ENCODE results near the gene ACSM2A. TPM values are rescaled to one million over a fixed set of nuclear protein-coding genes. Genes with fewer than 3 reads are reported as not detected.
"Not testable (repeated sequence)": the region's sequence is repeated elsewhere in the genome, so short reads cannot be mapped to it uniquely, and the experiment has no call there.

Gene ACSM2A
- total RNA-seq, 1 experiment from 2014 or later: not detected

GRCh38 chr16:20439820-20440231 is 11.5 kb upstream of the ACSM2A start:
- H3K9me3 ChIP-seq (ENCODE audit: control insufficient read depth in 1 of 2, insufficient read depth in 1 of 2, low read depth in 1 of 2, low read length in 2 of 2); intact Hi-C loops (cut with micrococcal nuclease); BruUV-seq (replicated peaks); H3K9me2 ChIP-seq (ENCODE audit: insufficient read depth); H3K4me2 ChIP-seq (ENCODE audit: low read length); DNase-seq (ENCODE audit: low read depth, low spot score); H3K4me3 ChIP-seq (replicated peaks in 1 of 2; ENCODE audit: low read depth in 1 of 2, low read length in 2 of 2); H3K79me2 ChIP-seq (ENCODE audit: insufficient read depth, low read length); H3K27ac ChIP-seq (ENCODE audit: low read depth, low read length); RAD21 ChIA-PET (ENCODE audit: low non-redundant PET in 1 of 2, low total read pairs in 2 of 2, uncharacterized antibody in 2 of 2, unreplicated experiment in 2 of 2); H3K4me1 ChIP-seq (ENCODE audit: control insufficient read depth in 1 of 2, insufficient read depth in 2 of 2, low read length in 2 of 2); H2AFZ ChIP-seq (ENCODE audit: low read depth, low read length, poor library complexity, severe bottlenecking); CTCF ChIA-PET; H4K20me1 ChIP-seq (ENCODE audit: insufficient read depth); ATAC-seq; POLR2A ChIA-PET; H3K9ac ChIP-seq (ENCODE audit: low read length); H3K36me3 ChIP-seq (ENCODE audit: control insufficient read depth in 1 of 2, insufficient read depth in 2 of 2, low read length in 2 of 2): not testable (repeated sequence)
- peaks cover 11% of the 10 kb centered on the region for H3K27me3 ChIP-seq (ENCODE audit: insufficient read depth, low read length)

- H3K79me2 ChIP-seq (ENCODE audit: insufficient read depth, low read length); BruUV-seq (replicated peaks); H3K9me2 ChIP-seq (ENCODE audit: insufficient read depth); H3K27ac ChIP-seq (ENCODE audit: low read depth, low read length); POLR2A ChIA-PET; intact Hi-C loops (cut with micrococcal nuclease); ATAC-seq; H3K27me3 ChIP-seq (ENCODE audit: insufficient read depth, low read length); H3K4me2 ChIP-seq (ENCODE audit: low read length); H4K20me1 ChIP-seq (ENCODE audit: insufficient read depth); H3K4me1 ChIP-seq (ENCODE audit: control insufficient read depth in 1 of 2, insufficient read depth in 2 of 2, low read length in 2 of 2); H3K36me3 ChIP-seq (ENCODE audit: control insufficient read depth in 1 of 2, insufficient read depth in 2 of 2, low read length in 2 of 2); RAD21 ChIA-PET (ENCODE audit: low non-redundant PET in 1 of 2, low total read pairs in 2 of 2, uncharacterized antibody in 2 of 2, unreplicated experiment in 2 of 2); H3K9me3 ChIP-seq (ENCODE audit: control insufficient read depth in 1 of 2, insufficient read depth in 1 of 2, low read depth in 1 of 2, low read length in 2 of 2); H2AFZ ChIP-seq (ENCODE audit: low read depth, low read length, poor library complexity, severe bottlenecking); H3K4me3 ChIP-seq (replicated peaks in 1 of 2; ENCODE audit: low read depth in 1 of 2, low read length in 2 of 2); DNase-seq (ENCODE audit: low read depth, low spot score); CTCF ChIA-PET; H3K9ac ChIP-seq (ENCODE audit: low read length): not testable (repeated sequence)
Observed at GRCh38 chr16:20440731-20441130, 10.6 kb upstream of the ACSM2A start.

GRCh38 chr16:20441191-20441590 is 10.1 kb upstream of the ACSM2A start:
- POLR2A ChIA-PET: no interaction called here
- CTCF ChIA-PET: no interaction called here
- ATAC-seq: no peak
- TF ChIP-seq SRF (IDR thresholded peaks at IDR 0.05; ENCODE audit: low read depth) (no peak), SIN3A (IDR thresholded peaks at IDR 0.05; ENCODE audit: low read depth) (no peak)
- H3K27me3 ChIP-seq (ENCODE audit: insufficient read depth, low read length): peaks cover 6% of the 10 kb centered on the region
- H4K20me1 ChIP-seq (ENCODE audit: insufficient read depth): no peaks in the 10 kb centered on the region
- H3K9me3 ChIP-seq (ENCODE audit: control insufficient read depth in 1 of 2, insufficient read depth in 1 of 2, low read depth in 1 of 2, low read length in 2 of 2): no peaks in the 10 kb centered on the region
- RAD21 ChIA-PET (ENCODE audit: low non-redundant PET in 1 of 2, low total read pairs in 2 of 2, uncharacterized antibody in 2 of 2, unreplicated experiment in 2 of 2): no interaction called here
- intact Hi-C loops (cut with micrococcal nuclease): no loop called here
- H2AFZ ChIP-seq (ENCODE audit: low read depth, low read length, poor library complexity, severe bottlenecking): no peak overlapping the region
- H3K27ac ChIP-seq (ENCODE audit: low read depth, low read length): no peak overlapping the region
- H3K9ac ChIP-seq (ENCODE audit: low read length): no peak overlapping the region
- DNase-seq (ENCODE audit: low read depth, low spot score): no peak
- no peaks in the 10 kb centered on the region for H3K79me2 ChIP-seq (ENCODE audit: insufficient read depth, low read length)
- no peaks in the 10 kb centered on the region for H3K9me2 ChIP-seq (ENCODE audit: insufficient read depth)
- H3K4me2 ChIP-seq (ENCODE audit: low read length): no peak overlapping the region
- no TSS peak for BruUV-seq (replicated peaks)
- H3K36me3 ChIP-seq (ENCODE audit: control insufficient read depth in 1 of 2, insufficient read depth in 2 of 2, low read length in 2 of 2): no peaks in the 10 kb centered on the region
- H3K4me1 ChIP-seq (ENCODE audit: control insufficient read depth in 1 of 2, insufficient read depth in 2 of 2, low read length in 2 of 2): no peaks in the 10 kb centered on the region; a peak in 1 of 4 replicates
- H3K4me3 ChIP-seq (replicated peaks in 1 of 2; ENCODE audit: low read depth in 1 of 2, low read length in 2 of 2): no peak overlapping the region

- H3K4me3 ChIP-seq (replicated peaks in 1 of 2; ENCODE audit: low read depth in 1 of 2, low read length in 2 of 2); H3K9ac ChIP-seq (ENCODE audit: low read length); H3K9me2 ChIP-seq (ENCODE audit: insufficient read depth); H3K27ac ChIP-seq (ENCODE audit: low read depth, low read length); BruUV-seq (replicated peaks); ATAC-seq; H3K9me3 ChIP-seq (ENCODE audit: control insufficient read depth in 1 of 2, insufficient read depth in 1 of 2, low read depth in 1 of 2, low read length in 2 of 2); H2AFZ ChIP-seq (ENCODE audit: low read depth, low read length, poor library complexity, severe bottlenecking); H3K36me3 ChIP-seq (ENCODE audit: control insufficient read depth in 1 of 2, insufficient read depth in 2 of 2, low read length in 2 of 2); RAD21 ChIA-PET (ENCODE audit: low non-redundant PET in 1 of 2, low total read pairs in 2 of 2, uncharacterized antibody in 2 of 2, unreplicated experiment in 2 of 2); intact Hi-C loops (cut with micrococcal nuclease); H3K4me2 ChIP-seq (ENCODE audit: low read length); CTCF ChIA-PET; H3K4me1 ChIP-seq (ENCODE audit: control insufficient read depth in 1 of 2, insufficient read depth in 2 of 2, low read length in 2 of 2); DNase-seq (ENCODE audit: low read depth, low spot score); POLR2A ChIA-PET; H3K79me2 ChIP-seq (ENCODE audit: insufficient read depth, low read length); H3K27me3 ChIP-seq (ENCODE audit: insufficient read depth, low read length); H4K20me1 ChIP-seq (ENCODE audit: insufficient read depth): not testable (repeated sequence)
Observed at GRCh38 chr16:20441859-20442258, 9.5 kb upstream of the ACSM2A start.

Measured in HCT116 (cell line).